Sigmoid colon (tissue), 4 donors: ENCODE results near the gene KCNAB2.

Source experiments
- CTCF ChIP-seq, 4 experiments: fragments of 450-650 bp in 3 of 4; fragments of 200-600 bp in 1 of 4; IDR thresholded peaks; one replicate each; pipeline ENCODE4 v1.5.1; 2016 to 2019; ENCODE audit warnings: antibody characterized with exemption in 4 of 4, mild to moderate bottlenecking in 3 of 4, moderate library complexity in 2 of 4
- POLR2AphosphoS5 ChIP-seq, 4 donors: sonication (generic); formaldehyde crosslinking; IDR thresholded peaks; one replicate each; pipeline ENCODE4 v1.6.1; 2017; ENCODE audit warnings: antibody characterized with exemption in 4 of 4

- TF ChIP-seq CTCF (IDR thresholded peaks at IDR 0.05) (no peak), POLR2AphosphoS5 (IDR thresholded peaks at IDR 0.05) (no peak)
Observed at GRCh38 chr1:6103111-6103853, 57.6 kb downstream of the KCNAB2 start.
